Fibroblast of the conjunctiva (primary cell): Measurements from ENCODE around the gene GRM8.

Source experiments
- DNase-seq: peaks from one replicate; pipeline ENCODE4 v3.0.0-alpha.2; 2010; ENCODE audit warnings: low read depth

The GRM8 gene

GRCh38 chr7:126806614-126807013 lies 446.1 kb downstream of the GRM8 start:
- DNase-seq: no peak

DNA sequence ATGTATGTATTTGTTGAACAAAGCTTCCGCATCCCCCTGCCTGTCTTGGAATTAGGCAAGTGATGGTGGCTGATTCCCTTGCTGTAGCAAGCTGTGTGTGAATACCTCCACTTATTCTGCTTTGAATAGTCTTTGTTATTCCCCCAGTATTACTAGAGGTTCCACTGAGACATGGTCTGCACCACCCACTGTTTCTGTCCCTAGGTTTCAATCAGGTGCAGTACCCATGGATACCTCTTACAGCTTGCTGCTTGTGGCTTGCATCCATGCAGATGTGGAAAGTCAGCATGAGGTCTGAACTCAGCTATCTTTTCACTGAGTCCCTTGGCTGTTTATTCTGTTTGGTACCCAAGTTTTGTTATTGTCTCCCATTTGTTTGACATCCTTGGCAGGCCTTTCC lies 447.4 kb downstream of the GRM8 start:
- DNase-seq: no peak

GRCh38 chr7:126804604-126805003 lies 448.1 kb downstream of the GRM8 start:
- DNase-seq: no peak

GRCh38 chr7:126803990-126804389 lies 448.8 kb downstream of the GRM8 start:
- DNase-seq: no peak

GRCh38 chr7:126803060-126803665 lies 449.6 kb downstream of the GRM8 start:
- DNase-seq: peak; percentile 37

- DNase-seq: no peak
These were observed 451.0 kb downstream of the GRM8 start for GRCh38 chr7:126801733-126802132.

- no peak for DNase-seq
These were observed 453.2 kb downstream of the GRM8 start for GRCh38 chr7:126799541-126799940.

DNA sequence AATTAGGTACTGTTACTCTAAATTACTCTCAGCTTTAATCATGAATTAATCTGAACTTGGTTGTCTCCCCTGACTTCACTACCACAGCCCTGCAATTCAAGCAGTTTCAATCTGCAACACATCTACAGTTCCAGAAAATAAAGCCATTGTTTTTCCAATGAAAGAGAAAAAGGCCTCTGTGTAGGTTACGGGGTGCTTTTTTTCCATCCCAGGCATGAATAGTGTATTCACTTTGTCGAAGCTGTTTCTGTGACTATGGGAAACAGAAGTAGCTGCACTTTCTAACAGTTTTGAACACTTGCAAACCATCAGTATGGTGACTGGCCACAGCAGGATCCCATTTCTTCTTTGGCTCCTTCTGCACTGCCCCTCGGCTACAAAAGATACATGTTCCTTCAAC lies 460.2 kb downstream of the GRM8 start:
- DNase-seq: no peak

- no peak for DNase-seq
These were observed 461.4 kb downstream of the GRM8 start for GRCh38 chr7:126791306-126791705.

DNA sequence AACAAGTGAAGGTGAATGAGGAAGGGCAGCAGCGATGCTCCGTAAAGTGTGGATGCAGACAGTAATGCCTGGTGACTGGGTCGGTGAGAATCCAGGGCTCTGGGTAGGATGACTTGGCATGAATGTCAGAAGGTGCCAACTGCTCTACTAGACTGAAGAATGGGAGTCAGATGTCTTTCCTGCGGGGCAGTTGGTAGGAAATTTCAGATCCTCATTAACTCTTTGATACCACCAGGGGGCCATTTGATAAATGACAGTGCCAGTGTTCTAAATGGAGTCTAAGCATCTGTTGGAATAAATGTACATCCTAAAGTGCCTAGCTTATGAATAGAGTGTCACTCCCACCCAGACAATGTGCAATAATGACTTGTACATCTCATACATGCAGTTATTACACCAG lies 462.0 kb downstream of the GRM8 start:
- no peak for DNase-seq

GRCh38 chr7:126783613-126784012 lies 469.1 kb downstream of the GRM8 start:
- no peak for DNase-seq

DNA sequence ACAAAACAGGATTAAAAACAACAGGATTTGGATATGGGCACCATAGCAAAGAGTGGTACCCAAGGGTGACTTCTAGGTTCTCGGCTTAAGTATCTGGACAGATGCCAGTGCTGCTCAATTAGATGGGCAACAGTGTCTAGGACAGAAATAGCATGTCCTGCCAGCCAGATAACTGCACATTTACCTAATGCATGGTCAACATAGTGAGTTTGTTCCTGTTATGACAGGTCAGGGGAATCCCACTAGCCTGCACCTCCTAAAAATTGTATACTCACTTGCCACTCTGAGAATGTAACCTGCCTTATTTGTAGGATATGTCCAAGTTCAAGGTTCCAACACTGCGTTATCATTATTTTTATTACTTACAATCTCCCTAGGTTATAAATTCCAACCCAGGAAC lies 471.7 kb downstream of the GRM8 start:
- no peak for DNase-seq

DNA sequence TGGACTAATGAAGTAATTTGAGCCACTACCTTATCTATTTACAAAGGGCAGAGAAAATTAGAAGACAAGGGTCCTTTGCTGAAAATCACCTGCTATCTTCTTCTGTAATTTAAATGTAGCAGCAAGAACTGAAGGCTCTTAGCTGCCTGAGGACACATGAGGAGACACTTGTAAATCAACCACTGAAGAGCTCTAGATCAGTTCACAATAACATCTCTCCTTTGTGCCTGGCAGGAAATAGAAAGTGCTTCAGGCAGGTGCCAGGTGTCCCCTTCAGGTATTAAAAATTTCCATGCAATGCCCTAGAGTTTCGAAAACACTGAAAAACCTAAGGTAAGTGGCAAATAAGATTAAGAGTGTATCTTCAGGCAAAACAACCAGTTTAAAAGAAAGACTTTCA lies 474.6 kb downstream of the GRM8 start:
- no peak for DNase-seq

GRCh38 chr7:126776498-126776897 lies 476.2 kb downstream of the GRM8 start:
- DNase-seq: no peak

- no peak for DNase-seq
These were observed 478.7 kb downstream of the GRM8 start for GRCh38 chr7:126774077-126774476.

DNA sequence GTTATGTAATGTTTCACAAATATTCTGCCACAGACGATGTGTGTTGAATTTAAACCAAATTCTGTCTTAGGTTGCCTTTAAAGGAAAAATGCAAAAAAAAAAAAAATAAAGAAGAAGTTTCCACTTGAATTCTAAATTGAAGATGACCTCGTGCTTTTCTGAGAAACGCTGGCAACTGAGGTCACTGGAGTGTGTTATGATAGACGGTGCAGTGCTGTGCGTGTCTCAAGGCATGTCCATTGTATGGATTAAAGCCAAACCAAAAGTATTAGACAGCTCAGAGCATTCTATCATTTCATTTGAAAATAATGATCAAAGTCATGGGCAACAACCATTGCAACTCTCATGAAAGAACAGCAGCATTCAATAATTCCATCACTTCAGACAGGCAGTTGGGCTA lies 483.9 kb downstream of the GRM8 start:
- no peak for DNase-seq

GRCh38 chr7:126760914-126761577 lies 491.7 kb downstream of the GRM8 start:
- no peak for DNase-seq

DNA sequence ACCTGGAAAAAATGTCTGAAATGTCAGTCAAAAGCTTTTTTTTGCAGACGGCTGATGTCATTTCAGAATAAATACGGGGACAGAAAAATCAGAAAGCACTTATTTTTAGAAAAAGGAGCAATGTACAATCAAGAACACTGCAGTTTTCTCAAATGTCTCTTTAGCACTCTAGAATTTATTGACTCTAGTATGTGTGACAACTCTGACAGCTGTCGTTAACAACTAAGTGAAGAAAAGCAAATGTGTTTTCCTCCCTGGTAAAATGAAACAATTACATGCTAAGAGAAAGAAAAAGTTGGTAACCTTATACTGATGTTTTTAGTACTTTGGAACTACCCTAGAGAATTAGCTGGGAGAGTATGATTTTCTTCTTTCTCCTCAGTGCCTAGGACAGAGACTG lies 497.4 kb downstream of the GRM8 start:
- no peak for DNase-seq

DNA sequence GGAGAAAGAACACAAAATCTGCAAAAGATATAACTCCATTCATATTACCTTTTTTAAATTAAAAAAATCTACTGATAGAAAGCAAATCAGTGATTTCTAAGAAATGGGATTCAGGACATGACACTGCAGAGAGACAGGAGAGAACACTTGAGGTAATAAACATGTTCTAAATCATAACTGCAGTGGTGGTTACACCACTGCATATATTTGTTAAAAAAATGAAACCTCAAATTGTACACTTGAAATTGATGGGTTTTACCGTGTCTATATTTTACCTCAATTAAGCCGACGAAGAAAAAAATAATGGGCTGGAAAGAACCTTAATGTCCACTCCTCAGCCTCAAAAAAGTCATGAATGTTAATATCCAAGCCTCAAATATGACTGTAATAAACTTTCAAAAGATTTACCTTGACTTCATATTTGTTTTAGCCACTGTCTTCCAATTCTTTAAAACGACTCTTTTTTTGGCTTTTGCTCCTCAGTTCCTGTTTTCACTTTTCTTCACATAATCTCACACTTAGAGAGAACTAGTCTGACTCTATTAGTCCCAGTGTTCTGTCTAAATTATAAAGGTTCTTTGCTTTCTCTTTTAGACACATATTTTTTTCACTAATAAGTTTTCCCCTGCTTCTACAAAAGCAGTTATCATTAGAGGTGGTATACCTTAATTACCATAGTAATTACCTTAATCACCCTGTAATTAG lies 502.4 kb downstream of the GRM8 start:
- DNase-seq: no peak

GRCh38 chr7:126728967-126729366 lies 523.8 kb downstream of the GRM8 start:
- DNase-seq: no peak

DNA sequence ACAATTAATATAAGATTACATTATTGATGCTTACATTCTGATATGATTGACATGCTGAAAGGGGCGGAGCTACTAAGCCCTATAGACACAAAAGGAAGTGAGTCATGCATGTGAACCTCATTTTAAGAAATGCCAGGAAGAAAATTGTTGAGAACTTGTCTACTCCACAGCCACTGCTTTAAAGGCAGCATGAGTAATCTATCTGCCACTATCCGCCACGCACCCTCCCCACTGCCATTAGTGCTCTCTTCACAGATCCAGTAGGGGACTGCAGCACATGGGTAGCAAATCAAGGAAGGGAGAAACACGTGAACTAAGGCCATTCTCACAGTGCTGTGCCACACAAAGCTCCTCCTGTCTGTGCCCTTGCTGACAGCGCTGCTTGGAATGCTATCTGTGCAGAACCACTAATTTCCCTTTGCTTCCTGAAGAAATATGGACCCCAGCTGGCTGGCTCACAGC lies 524.8 kb downstream of the GRM8 start:
- no peak for DNase-seq

DNA sequence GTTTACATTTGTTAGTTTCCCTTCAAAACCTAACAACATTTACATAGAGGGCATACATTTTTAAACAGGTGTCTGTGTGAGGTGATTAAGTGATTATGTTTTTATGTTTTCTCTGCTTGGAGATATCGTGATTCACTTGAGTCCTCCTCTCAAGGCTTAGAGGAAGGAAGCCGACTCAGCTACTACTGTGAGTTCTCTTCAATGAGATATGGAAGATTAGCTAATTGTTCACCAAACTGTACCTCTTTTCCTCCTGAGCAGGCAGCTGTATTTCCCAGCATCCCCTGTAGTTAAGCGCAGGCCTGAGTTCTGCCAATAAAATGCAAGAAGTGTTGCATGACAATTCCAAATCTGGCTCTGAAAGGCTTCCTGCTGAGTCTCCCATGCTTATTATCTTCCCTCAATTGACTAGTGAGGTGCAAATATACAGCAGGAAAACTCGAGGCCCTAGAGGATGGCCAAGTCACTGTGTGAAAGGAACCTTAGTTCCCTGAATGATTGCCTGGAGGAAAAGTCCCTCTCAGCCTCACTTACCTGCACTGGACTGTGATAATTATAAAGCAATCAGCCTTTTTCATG lies 528.7 kb downstream of the GRM8 start:
- no peak for DNase-seq

- DNase-seq: no peak
These were observed 532.5 kb downstream of the GRM8 start for GRCh38 chr7:126720232-126720631.
